ENCODE data around the gene PPFIA1.

The PPFIA1 gene

GRCh38 chr11:70241709-70242108 lies 28.8 kb upstream of the PPFIA1 start:
- in situ Hi-C loops (cut with MboI; ENCODE audit: low sequenced_read_pairs, unreplicated experiment) = no loop called here
- DNase-seq (ENCODE audit: low spot score) = no peak
- no peak for TF ChIP-seq CTCF (IDR thresholded peaks at IDR 0.05; ENCODE audit: borderline replicate concordance, control extremely low read depth, extremely low read depth, insufficient read depth, missing control alignments)

GRCh38 chr11:70242885-70243284 lies 27.6 kb upstream of the PPFIA1 start:
- DNase-seq (ENCODE audit: low spot score) = no peak
- TF ChIP-seq CTCF (IDR thresholded peaks at IDR 0.05; ENCODE audit: borderline replicate concordance, control extremely low read depth, extremely low read depth, insufficient read depth, missing control alignments) = no peak
- in situ Hi-C loops (cut with MboI; ENCODE audit: low sequenced_read_pairs, unreplicated experiment) = no loop called here

- no peak for TF ChIP-seq CTCF (IDR thresholded peaks at IDR 0.05; ENCODE audit: borderline replicate concordance, control extremely low read depth, extremely low read depth, insufficient read depth, missing control alignments)
- no peak for DNase-seq (ENCODE audit: low spot score)
- in situ Hi-C loops (cut with MboI; ENCODE audit: low sequenced_read_pairs, unreplicated experiment) = no loop called here
Measured at GRCh38 chr11:70243912-70244652, 26.4 kb upstream of the PPFIA1 start.

- DNase-seq (ENCODE audit: low spot score) = no peak
- in situ Hi-C loops (cut with MboI; ENCODE audit: low sequenced_read_pairs, unreplicated experiment) = no loop called here
- TF ChIP-seq CTCF (IDR thresholded peaks at IDR 0.05; ENCODE audit: borderline replicate concordance, control extremely low read depth, extremely low read depth, insufficient read depth, missing control alignments) = no peak
Measured at GRCh38 chr11:70244698-70245097, 25.8 kb upstream of the PPFIA1 start.

- DNase-seq (ENCODE audit: low spot score) = no peak
Measured at GRCh38 chr11:70246196-70246595, 24.3 kb upstream of the PPFIA1 start.

GRCh38 chr11:70247042-70247709 lies 23.3 kb upstream of the PPFIA1 start:
- TF ChIP-seq CTCF (IDR thresholded peaks at IDR 0.05; ENCODE audit: borderline replicate concordance, control extremely low read depth, extremely low read depth, insufficient read depth, missing control alignments) = no peak
- DNase-seq (ENCODE audit: low spot score) = no peak
- in situ Hi-C loops (cut with MboI; ENCODE audit: low sequenced_read_pairs, unreplicated experiment) = no loop called here

More at GRCh38 chr11:70246196-70246595, 24.3 kb upstream of the PPFIA1 start:
- TF ChIP-seq CTCF (IDR thresholded peaks at IDR 0.05; ENCODE audit: borderline replicate concordance, control extremely low read depth, extremely low read depth, insufficient read depth, missing control alignments) = no peak
- in situ Hi-C loops (cut with MboI; ENCODE audit: low sequenced_read_pairs, unreplicated experiment) = no loop called here
